Activated T-cell treated with anti-CD3 and anti-CD28 coated beads, Interleukin-2, amount 50 U/mL, for 4 hours (primary cell): ENCODE data around the gene PCBP1. TPM values are rescaled to one million over a fixed set of nuclear protein-coding genes. Genes with fewer than 3 reads are reported as not detected.
"Not testable (repeated sequence)": the region's sequence is repeated elsewhere in the genome, so short reads cannot be mapped to it uniquely, and the experiment has no call there.

ENCODE experiments used
- ATAC-seq, 2 donors: fragments of 200-7000 bp; cut with Tn5 transposase; one replicate each; pipeline ENCODE4 v1.10.0; 2021
- DNase-seq: peaks from one replicate; pipeline ENCODE4 v3.0.0-alpha.2; 2020
- H3K27me3 Mint-ChIP-seq: one replicate; pipeline ENCODE4 v1.8.0; 2021; ENCODE audit warnings: low read depth, mixed read lengths
- H3K36me3 Mint-ChIP-seq: one replicate; pipeline ENCODE4 v1.8.0; 2022; ENCODE audit warnings: mixed read lengths; ENCODE audit not compliant: insufficient read depth
- H3K4me1 Mint-ChIP-seq: one replicate; pipeline ENCODE4 v1.8.0; 2021; ENCODE audit warnings: low read depth, mixed read lengths
- H3K4me3 Mint-ChIP-seq: one replicate; pipeline ENCODE4 v1.8.0; 2021; ENCODE audit warnings: mild to moderate bottlenecking, moderate library complexity, mixed read lengths
- H3K9me3 Mint-ChIP-seq: one replicate; pipeline ENCODE4 v1.8.0; 2021; ENCODE audit warnings: mixed read lengths
- total RNA-seq, 3 donors: library from RNA; stranded (reverse); gene quantifications; one replicate each; pipeline ENCODE4 v1.2.1, GENCODE V29; 2021

Gene PCBP1
- total RNA-seq, 3 donors from 2014 or later: 427 to 493 (median 462) TPM

DNA sequence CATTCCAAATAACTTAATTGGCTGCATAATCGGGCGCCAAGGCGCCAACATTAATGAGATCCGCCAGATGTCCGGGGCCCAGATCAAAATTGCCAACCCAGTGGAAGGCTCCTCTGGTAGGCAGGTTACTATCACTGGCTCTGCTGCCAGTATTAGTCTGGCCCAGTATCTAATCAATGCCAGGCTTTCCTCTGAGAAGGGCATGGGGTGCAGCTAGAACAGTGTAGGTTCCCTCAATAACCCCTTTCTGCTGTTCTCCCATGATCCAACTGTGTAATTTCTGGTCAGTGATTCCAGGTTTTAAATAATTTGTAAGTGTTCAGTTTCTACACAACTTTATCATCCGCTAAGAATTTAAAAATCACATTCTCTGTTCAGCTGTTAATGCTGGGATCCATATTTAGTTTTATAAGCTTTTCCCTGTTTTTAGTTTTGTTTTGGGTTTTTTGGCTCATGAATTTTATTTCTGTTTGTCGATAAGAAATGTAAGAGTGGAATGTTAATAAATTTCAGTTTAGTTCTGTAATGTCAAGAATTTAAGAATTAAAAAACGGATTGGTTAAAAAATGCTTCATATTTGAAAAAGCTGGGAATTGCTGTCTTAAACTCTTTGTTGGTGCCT, 1.4 kb downstream of the PCBP1 start:
- Mint-ChIP-seq H3K4me1 (peaks cover 47% of the 10 kb centered on the region), H3K9me3 (no peaks in the 10 kb centered on the region), H3K27me3 (no peaks in the 10 kb centered on the region), H3K4me3 (peak overlapping the region; percentile 98), H3K36me3 (peaks cover 34% of the 10 kb centered on the region)
- ATAC-seq: no peak
- DNase-seq: no peak

DNA sequence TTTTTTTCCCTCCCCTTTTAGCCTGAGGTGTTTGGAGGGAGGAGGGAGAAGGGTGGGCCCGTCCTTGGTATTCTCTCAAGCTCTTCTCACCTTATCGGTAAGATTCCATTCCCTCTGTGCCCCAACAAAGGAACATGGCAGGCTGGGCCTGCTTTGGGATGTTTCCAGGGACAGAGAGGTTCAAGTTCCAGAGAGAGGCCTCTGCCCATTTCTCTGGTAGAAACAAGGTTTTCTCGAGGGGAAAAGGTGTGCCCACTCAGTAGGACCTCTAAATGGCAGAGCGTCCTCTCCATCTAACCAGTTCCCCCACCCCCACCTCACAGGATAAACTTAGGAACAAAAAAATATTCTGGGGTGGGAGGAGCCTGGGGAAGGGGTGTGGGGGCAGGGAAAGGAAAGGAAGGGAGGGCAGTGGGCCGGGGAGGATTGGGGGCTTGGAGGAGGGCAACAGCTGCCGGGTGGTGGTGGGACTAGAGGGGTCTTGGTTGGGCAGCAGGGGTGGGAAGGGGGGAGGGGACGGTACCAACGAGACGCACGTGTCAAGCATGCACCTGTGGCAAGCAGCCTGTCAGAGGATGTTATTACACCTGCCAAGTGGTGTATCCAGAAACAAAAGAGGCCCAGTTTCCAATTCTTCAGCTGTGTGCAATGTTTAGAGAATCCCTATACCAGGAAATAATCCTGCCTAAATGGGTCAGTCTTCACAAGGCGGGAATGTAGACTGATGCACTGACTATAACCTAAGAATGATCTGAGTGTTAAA, 2.1 kb downstream of the PCBP1 start:
- Mint-ChIP-seq H3K9me3 (no peaks in the 10 kb centered on the region), H3K36me3 (peaks cover 31% of the 10 kb centered on the region), H3K4me3 (peak overlapping the region; percentile 98), H3K4me1 (peaks cover 46% of the 10 kb centered on the region), H3K27me3 (no peaks in the 10 kb centered on the region)
- DNase-seq (peak; percentile 25), ATAC-seq (no peak)

DNA sequence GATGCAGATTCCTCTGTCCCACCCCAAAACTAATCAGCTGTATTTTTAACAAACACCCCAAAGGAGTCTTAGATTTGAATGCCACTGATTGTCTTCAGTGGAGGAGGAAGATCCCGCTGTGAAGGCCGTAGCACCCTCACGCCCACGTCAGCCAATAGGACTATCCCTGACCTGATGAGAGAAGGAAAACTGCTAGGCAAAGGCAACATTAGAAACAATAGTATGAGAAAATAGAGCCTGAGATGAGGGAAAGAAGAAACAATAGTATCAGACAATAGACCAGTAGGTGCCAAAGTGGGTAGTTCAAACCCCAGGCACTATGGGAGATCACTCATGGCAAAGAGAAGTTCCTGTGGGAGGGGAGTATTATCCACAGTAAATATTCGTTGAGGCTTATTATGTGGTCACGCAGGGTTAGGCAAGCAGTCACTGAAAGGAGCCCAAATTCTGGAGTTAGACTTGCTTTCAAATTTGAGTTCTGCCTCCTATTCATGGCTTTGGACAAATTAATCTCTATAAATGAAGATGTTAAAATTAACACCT, 2.8 kb downstream of the PCBP1 start:
- H3K36me3 Mint-ChIP-seq: peaks cover 31% of the 10 kb centered on the region
- peak overlapping the region; percentile 98 for H3K4me3 Mint-ChIP-seq
- H3K27me3 Mint-ChIP-seq: no peaks in the 10 kb centered on the region

DNA sequence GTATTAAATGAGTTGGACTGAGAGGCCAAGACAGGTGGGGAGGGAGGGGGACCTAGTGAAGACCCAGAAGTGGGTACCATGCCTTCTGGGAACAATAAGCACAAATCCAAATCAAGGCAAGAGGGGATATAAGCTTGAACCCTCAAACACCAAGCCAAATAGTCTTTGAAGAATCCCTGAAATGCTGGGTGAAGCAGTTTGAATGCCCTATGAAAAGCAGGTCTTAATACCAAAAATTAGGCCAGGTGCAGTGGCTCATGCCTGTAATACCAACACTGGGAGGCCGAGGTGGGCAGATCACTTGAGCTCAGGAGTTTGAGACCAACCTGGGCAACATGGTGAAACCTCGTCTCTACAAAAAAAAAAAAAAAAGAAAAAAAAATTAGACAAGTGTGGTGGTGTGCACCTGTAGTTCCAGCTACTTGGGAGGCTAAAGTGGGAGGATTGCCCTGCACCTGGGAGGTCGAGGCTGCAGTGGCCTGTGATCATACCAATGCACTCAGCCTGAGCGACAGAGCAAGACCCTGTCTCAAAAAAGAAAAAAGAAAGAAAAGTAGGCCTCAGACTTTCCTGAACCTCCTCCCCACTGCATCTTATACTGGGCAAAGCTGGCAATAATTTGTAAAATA, 3.5 kb downstream of the PCBP1 start:
- peak overlapping the region; percentile 98 for H3K4me3 Mint-ChIP-seq
- ATAC-seq (no peak), DNase-seq (no peak)
- peaks cover 31% of the 10 kb centered on the region for H3K36me3 Mint-ChIP-seq
- H3K27me3 Mint-ChIP-seq: no peaks in the 10 kb centered on the region
- no peaks in the 10 kb centered on the region for H3K9me3 Mint-ChIP-seq
- H3K4me1 Mint-ChIP-seq: peaks cover 49% of the 10 kb centered on the region

More for the DNA sequence above, 2.8 kb downstream of the PCBP1 start:
- peaks cover 49% of the 10 kb centered on the region for H3K4me1 Mint-ChIP-seq
- DNase-seq (no peak), ATAC-seq (no peak)
- no peaks in the 10 kb centered on the region for H3K9me3 Mint-ChIP-seq

DNA sequence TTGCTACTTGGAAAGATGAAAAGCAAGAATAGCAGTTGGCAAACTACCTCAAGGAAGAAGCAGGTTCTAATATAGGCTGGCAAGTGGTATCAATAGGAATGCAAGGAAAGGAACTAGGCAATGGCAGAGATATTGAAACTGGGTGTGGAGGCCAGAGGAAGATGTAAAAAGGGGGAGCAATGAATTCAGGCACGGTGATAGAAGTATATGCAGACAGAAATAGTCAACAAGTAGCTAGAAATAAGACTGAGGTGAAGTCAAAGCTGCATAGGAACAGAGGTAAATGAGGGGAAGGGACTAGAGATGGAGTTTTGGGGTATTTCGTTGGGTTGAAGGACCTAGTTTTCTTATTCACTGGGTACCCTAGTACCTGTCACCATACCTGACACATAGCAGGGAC, 4.1 kb downstream of the PCBP1 start:
- H3K36me3 Mint-ChIP-seq: peaks cover 31% of the 10 kb centered on the region

DNA sequence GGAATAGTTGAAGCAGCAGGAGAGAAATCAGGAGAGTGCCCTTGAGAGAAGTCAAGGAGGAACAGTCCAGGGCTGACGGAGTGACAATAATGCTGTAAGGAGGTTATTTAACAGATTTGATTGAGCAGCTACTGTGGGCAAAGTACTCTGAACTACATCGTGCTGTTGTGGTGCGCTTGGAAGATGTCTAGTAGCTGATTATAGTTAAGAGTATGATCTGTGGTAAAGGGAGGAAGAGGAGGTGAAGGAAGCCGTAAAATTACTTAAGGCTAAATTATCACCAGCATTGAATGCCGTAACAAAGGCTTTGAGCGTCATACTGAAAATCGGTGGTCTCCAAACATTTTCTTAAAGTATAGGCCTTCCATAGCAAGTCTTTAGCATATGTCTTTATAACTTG, 4.5 kb downstream of the PCBP1 start:
- ATAC-seq: no peak
- no peaks in the 10 kb centered on the region for H3K27me3 Mint-ChIP-seq
- no peaks in the 10 kb centered on the region for H3K9me3 Mint-ChIP-seq
- peak overlapping the region; percentile 11 for H3K4me3 Mint-ChIP-seq
- no peak for DNase-seq
- peaks cover 31% of the 10 kb centered on the region for H3K36me3 Mint-ChIP-seq
- peaks cover 47% of the 10 kb centered on the region for H3K4me1 Mint-ChIP-seq

More for the DNA sequence above, 4.1 kb downstream of the PCBP1 start:
- DNase-seq: no peak
- Mint-ChIP-seq H3K9me3 (no peaks in the 10 kb centered on the region), H3K4me3 (peak overlapping the region; percentile 11), H3K27me3 (no peaks in the 10 kb centered on the region), H3K4me1 (peaks cover 47% of the 10 kb centered on the region)
- no peak for ATAC-seq

DNA sequence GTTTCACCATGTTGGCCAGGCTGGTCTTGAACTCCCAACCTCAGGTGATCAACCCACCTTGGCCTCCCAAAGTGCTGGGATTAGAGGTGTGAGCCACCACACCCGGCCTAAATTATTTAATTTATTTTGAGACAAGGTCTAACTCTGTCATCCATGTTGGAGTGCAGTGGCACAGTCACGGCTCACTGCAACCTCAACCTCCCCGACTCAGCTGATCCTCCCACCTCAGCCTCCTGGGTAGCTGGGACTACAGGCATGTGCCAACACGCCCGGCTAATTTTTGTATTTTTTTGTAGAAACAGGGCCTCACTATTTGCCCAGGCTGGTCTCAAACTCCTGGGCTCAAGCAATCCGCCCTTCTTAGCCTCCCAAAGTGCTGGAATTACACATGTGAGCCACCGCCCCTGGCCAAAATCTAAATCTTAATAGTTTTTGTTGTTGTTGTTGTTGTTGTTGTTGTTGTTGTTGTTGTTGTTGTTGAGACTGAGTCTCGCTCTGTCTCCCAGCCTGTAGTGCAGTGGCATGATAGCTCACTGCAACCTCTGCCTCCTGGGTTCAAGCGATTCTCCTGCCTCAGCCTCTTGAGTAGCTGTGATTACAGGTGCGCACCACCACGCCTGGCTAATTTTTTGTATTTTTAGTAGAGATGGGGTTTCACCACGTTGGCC, 5.4 kb downstream of the PCBP1 start:
- H3K27me3 Mint-ChIP-seq, H3K9me3 Mint-ChIP-seq, H3K4me3 Mint-ChIP-seq, DNase-seq, ATAC-seq: not testable (repeated sequence)
- H3K36me3 Mint-ChIP-seq: peaks cover 29% of the 10 kb centered on the region
- H3K4me1 Mint-ChIP-seq: peaks cover 47% of the 10 kb centered on the region

DNA sequence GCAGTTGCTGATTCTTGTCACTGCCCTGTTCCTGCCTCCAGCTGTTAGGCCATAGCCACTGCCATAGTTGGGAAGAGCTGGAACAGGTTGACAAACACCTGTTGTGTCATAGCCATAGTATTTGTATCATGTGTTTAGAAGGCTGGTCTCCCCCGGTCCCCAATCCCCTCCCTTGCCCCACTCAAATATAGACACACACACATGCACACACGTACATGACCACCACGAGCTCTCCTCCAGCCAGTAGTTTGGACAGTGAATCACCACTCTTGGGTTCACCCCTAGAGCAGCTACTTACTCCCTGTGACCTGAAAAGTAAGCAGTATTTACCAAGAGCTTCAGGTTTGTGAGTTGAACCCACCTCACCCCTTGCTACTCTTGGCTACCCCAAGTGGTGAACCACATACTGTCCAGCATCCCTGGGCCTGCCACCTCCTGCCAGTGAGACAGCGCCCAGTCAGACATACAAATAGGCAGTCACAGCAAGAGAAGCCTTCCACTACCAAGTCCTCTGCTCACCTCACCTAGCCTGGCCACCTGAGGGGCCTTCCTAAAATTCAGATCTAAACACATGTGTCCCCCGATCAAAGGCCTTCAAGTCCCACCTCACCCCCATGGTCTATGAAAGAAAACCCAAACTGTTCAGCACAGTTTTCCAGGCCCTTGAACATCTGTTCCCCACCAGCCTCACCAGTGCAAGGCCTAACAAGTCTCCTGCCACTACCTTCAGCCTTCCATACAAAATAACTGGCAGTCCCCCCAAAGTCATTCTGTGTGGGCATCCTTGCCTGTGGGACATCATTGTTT, 7.1 kb downstream of the PCBP1 start:
- Mint-ChIP-seq H3K4me1 (peaks cover 54% of the 10 kb centered on the region), H3K9me3 (no peaks in the 10 kb centered on the region), H3K27me3 (no peaks in the 10 kb centered on the region), H3K36me3 (peaks cover 13% of the 10 kb centered on the region), H3K4me3 (peak overlapping the region; percentile 75)
- DNase-seq (no peak), ATAC-seq (peak in 1 of 2 donors; percentile 3)

DNA sequence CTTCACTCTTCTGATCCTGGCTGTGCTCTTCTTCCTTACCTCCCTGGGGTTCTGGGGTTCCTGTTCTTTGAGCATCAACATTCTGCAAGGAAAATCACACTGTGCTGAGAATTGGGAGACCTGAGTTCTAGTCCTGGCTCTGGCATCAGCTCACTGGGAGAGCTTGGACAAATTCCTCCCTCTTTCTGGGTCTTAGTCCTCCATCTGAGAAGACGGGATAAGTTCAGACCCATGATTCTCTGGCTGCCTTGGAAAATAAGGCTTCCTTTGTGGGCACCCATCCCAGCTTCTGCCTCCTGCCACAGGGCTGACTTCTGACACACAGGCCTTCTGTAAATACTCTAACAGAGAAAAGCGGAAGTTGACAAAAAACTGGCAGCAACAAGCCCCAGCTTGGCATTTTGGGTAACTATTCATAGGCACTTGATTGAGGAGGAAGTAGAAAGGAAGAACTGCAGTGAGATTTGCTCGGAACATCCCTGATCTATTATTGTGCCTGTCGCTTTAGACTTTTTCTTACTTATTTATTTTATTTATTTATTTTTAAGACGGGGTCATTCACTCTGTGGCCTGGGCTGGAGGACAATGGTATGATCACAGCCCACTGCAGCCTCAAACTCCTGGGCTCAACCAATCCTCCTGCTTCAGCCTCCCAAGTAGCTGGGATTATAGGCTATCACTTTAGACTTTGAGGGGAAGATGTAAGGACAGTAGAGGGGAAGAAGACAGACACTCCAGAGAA, 7.9 kb downstream of the PCBP1 start:
- no peaks in the 10 kb centered on the region for H3K9me3 Mint-ChIP-seq
- no peaks in the 10 kb centered on the region for H3K27me3 Mint-ChIP-seq
- peak overlapping the region; percentile 75 for H3K4me3 Mint-ChIP-seq
- ATAC-seq: peak; percentile 77 to 86
- peaks cover 6% of the 10 kb centered on the region for H3K36me3 Mint-ChIP-seq
- DNase-seq: peak; percentile 38
- H3K4me1 Mint-ChIP-seq: peaks cover 49% of the 10 kb centered on the region

DNA sequence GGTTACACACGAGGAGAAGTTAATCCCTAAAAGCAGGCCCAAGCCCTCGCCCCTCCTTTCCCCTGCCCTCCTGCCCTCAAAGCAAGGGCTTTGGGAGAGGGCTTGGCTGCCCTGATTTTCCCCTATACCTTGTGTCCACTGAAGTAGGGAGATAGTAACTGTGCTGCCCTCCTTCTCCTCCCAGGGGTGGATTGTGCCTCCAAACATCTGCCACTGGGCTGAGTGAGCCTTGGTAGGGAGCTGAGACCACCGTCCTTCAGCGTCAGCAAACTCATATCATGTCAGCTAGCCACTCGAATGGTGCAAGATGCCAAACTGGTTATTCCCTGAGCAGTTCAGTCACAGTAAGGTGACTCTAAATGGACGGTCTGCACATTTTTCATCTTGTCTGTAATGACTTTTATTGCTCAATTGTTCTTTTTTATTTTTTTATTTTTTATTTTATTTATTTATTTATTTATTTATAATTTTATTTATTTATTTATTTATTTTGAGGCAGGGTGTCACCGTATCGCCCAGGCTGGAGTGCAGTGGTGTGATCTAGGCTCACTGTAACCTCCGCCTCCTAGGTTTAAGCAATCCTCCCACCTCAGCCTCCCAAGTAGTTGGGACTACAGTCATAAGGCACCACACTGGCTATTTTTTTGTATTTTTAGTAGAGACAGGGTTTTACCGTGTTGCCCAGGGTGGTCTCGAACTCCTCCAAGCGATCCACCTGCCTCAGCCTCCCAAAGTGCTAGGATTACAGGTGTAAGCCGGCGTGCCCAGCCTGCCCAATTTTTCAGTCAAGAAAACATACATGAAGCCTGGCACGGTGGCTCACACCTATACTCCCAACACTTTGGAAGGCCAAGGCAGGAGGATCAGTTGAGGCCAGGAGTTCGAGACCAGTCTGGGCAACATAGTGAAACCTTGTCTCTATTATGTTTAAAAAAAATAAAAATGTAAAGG, 8.7 kb downstream of the PCBP1 start:
- H3K9me3 Mint-ChIP-seq: no peaks in the 10 kb centered on the region
- H3K4me1 Mint-ChIP-seq: peaks cover 43% of the 10 kb centered on the region
- H3K27me3 Mint-ChIP-seq: no peaks in the 10 kb centered on the region
- peak overlapping the region; percentile 4 for H3K4me3 Mint-ChIP-seq
- DNase-seq (no peak), ATAC-seq (no peak)
- no peaks in the 10 kb centered on the region for H3K36me3 Mint-ChIP-seq

DNA sequence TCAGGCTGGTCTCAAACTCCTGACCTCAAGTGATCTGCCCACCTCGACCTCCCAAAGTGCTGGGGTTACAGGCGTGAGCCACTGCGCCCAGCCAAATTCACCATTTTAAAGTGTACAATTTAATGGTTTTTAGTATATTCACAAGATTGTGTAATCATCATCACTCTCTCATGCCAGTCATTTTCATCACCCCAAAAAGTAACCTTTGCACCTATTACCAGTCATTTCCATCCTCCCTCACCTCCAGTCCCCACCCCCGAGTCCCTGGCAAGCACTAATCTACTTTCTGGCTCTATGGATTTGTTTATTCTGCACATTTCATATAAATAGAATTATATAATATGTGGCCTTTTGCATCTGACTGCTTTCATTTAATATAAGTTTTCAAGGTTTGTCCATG, 10.8 kb downstream of the PCBP1 start:
- no peak for DNase-seq
- H3K36me3 Mint-ChIP-seq: no peaks in the 10 kb centered on the region
- H3K4me3 Mint-ChIP-seq: no peak overlapping the region
- H3K4me1 Mint-ChIP-seq: peaks cover 38% of the 10 kb centered on the region
- no peaks in the 10 kb centered on the region for H3K9me3 Mint-ChIP-seq
- H3K27me3 Mint-ChIP-seq: no peaks in the 10 kb centered on the region
- ATAC-seq: no peak

DNA sequence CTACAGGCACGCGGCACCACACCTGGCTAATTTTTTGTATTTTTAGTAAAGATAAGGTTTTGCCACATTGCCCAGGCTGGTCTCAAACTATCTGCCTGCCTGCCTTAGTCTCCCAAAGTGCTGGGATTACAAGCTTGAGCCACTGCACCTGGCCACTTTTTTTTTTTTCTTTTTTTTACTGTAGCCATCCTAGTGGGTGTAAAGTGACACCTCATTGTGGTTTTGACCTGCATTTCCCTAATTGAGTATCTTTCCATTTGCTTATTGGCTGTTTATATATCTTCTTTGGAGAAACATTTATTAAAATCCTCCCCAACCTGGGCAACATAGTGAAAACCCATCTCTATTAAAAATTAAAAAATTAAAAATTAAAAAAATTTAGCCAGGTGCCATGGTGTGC, 12.0 kb downstream of the PCBP1 start:
- no peak for DNase-seq
- no peaks in the 10 kb centered on the region for H3K27me3 Mint-ChIP-seq
- H3K9me3 Mint-ChIP-seq: no peaks in the 10 kb centered on the region
- no peaks in the 10 kb centered on the region for H3K36me3 Mint-ChIP-seq
- no peak for ATAC-seq
- H3K4me1 Mint-ChIP-seq: peaks cover 40% of the 10 kb centered on the region
- no peak overlapping the region for H3K4me3 Mint-ChIP-seq
